ENCODE data around the gene SCLY.

SCLY gene

GRCh38 chr2:238046725-238047270 is 14.0 kb upstream of the SCLY start (continued):
- no peak for TF ChIP-seq ZNF473 (tag by site-specific recombination; IDR thresholded peaks at IDR 0.05)
- no peak for TF ChIP-seq KLF16 (tag by site-specific recombination; IDR thresholded peaks at IDR 0.05)
- TF ChIP-seq ZNF777 (tag by site-specific recombination; IDR thresholded peaks at IDR 0.05; ENCODE audit: borderline replicate concordance) = no peak
- TF ChIP-seq WT1 (tag by site-specific recombination; IDR thresholded peaks at IDR 0.05) = no peak
- TF ChIP-seq ZNF366 (tag by site-specific recombination; conservative IDR thresholded peaks at IDR 0.05) = no peak
- TF ChIP-seq ZNF544 (tag by site-specific recombination; IDR thresholded peaks at IDR 0.05) = no peak

- CTCF ChIA-PET = no interaction called here
- TF ChIP-seq RBAK (tag by site-specific recombination; IDR thresholded peaks at IDR 0.05) (no peak), ZNF488 (tag by site-specific recombination; IDR thresholded peaks at IDR 0.05) (no peak), ZNF555 (tag by site-specific recombination; conservative IDR thresholded peaks at IDR 0.05) (no peak), ZBTB6 (tag by site-specific recombination; IDR thresholded peaks at IDR 0.05) (no peak), ZNF274 (IDR thresholded peaks at IDR 0.05; ENCODE audit: low read length) (no peak), ZNF274 (tag by site-specific recombination; IDR thresholded peaks at IDR 0.05; ENCODE audit: borderline replicate concordance) (no peak), KLF7 (tag by site-specific recombination; IDR thresholded peaks at IDR 0.05; ENCODE audit: borderline replicate concordance) (no peak), ZNF626 (tag by site-specific recombination; IDR thresholded peaks at IDR 0.05) (no peak), ZNF341 (tag by site-specific recombination; IDR thresholded peaks at IDR 0.05; ENCODE audit: low read depth) (no peak), ZNF660 (tag by site-specific recombination; IDR thresholded peaks at IDR 0.05) (no peak)
- TF ChIP-seq, protein P1, sequence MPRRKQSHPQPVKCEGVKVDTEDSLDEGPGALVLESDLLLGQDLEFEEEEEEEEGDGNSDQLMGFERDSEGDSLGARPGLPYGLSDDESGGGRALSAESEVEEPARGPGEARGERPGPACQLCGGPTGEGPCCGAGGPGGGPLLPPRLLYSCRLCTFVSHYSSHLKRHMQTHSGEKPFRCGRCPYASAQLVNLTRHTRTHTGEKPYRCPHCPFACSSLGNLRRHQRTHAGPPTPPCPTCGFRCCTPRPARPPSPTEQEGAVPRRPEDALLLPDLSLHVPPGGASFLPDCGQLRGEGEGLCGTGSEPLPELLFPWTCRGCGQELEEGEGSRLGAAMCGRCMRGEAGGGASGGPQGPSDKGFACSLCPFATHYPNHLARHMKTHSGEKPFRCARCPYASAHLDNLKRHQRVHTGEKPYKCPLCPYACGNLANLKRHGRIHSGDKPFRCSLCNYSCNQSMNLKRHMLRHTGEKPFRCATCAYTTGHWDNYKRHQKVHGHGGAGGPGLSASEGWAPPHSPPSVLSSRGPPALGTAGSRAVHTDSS (tag by site-specific recombination; IDR thresholded peaks at IDR 0.05) = no peak
- TF ChIP-seq, protein P2, sequence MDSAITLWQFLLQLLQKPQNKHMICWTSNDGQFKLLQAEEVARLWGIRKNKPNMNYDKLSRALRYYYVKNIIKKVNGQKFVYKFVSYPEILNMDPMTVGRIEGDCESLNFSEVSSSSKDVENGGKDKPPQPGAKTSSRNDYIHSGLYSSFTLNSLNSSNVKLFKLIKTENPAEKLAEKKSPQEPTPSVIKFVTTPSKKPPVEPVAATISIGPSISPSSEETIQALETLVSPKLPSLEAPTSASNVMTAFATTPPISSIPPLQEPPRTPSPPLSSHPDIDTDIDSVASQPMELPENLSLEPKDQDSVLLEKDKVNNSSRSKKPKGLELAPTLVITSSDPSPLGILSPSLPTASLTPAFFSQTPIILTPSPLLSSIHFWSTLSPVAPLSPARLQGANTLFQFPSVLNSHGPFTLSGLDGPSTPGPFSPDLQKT (IDR thresholded peaks at IDR 0.05; ENCODE audit: borderline replicate concordance, low read depth, low read length) = no peak
- POLR2A ChIA-PET = no interaction called here
- Histone ChIP-seq H3K4me1 (ENCODE audit: control insufficient read depth, insufficient read depth, low read length) (no peaks in the 10 kb centered on the region), H3K4me3 (ENCODE audit: low read depth, low read length) (no peak overlapping the region), H3K9me3 (ENCODE audit: control insufficient read depth, insufficient read depth, low read depth, low read length) (no peaks in the 10 kb centered on the region), H3K36me3 (ENCODE audit: control insufficient read depth in 2 of 2, insufficient read depth in 1 of 2, low read length in 2 of 2) (no peaks in the 10 kb centered on the region), H3K27ac (ENCODE audit: extremely low read depth, low read depth, low read length) (no peak overlapping the region)
Observed at GRCh38 chr2:238053191-238053776, 7.5 kb upstream of the SCLY start.

- Histone ChIP-seq H3K4me1 (ENCODE audit: control insufficient read depth, insufficient read depth, low read length) (no peaks in the 10 kb centered on the region), H3K27ac (ENCODE audit: extremely low read depth, low read depth, low read length) (no peak overlapping the region), H3K4me3 (ENCODE audit: low read depth, low read length) (no peak overlapping the region), H3K36me3 (ENCODE audit: control insufficient read depth in 2 of 2, insufficient read depth in 1 of 2, low read length in 2 of 2) (no peaks in the 10 kb centered on the region), H3K9me3 (ENCODE audit: control insufficient read depth, insufficient read depth, low read depth, low read length) (no peaks in the 10 kb centered on the region)
- CTCF ChIA-PET = interaction anchor here (0.7 kb wide), 1 partner anchor 566 kb away, joined by 4 read pairs; no protein-coding TSS in a partner anchor
- POLR2A ChIA-PET = no interaction called here
- TF ChIP-seq ZNF335 (tag by site-specific recombination; conservative IDR thresholded peaks at IDR 0.05) (no peak), GLI4 (tag by site-specific recombination; IDR thresholded peaks at IDR 0.05) (no peak), ZSCAN18 (tag by site-specific recombination; IDR thresholded peaks at IDR 0.05) (no peak), HOXC10 (CRISPR knock-in tag; IDR thresholded peaks at IDR 0.05) (no peak)
- TF ChIP-seq, protein P3, sequence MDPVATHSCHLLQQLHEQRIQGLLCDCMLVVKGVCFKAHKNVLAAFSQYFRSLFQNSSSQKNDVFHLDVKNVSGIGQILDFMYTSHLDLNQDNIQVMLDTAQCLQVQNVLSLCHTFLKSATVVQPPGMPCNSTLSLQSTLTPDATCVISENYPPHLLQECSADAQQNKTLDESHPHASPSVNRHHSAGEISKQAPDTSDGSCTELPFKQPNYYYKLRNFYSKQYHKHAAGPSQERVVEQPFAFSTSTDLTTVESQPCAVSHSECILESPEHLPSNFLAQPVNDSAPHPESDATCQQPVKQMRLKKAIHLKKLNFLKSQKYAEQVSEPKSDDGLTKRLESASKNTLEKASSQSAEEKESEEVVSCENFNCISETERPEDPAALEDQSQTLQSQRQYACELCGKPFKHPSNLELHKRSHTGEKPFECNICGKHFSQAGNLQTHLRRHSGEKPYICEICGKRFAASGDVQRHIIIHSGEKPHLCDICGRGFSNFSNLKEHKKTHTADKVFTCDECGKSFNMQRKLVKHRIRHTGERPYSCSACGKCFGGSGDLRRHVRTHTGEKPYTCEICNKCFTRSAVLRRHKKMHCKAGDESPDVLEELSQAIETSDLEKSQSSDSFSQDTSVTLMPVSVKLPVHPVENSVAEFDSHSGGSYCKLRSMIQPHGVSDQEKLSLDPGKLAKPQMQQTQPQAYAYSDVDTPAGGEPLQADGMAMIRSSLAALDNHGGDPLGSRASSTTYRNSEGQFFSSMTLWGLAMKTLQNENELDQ (tag by site-specific recombination; IDR thresholded peaks at IDR 0.05; ENCODE audit: low read depth) = no peak
- TF ChIP-seq, protein P4, sequence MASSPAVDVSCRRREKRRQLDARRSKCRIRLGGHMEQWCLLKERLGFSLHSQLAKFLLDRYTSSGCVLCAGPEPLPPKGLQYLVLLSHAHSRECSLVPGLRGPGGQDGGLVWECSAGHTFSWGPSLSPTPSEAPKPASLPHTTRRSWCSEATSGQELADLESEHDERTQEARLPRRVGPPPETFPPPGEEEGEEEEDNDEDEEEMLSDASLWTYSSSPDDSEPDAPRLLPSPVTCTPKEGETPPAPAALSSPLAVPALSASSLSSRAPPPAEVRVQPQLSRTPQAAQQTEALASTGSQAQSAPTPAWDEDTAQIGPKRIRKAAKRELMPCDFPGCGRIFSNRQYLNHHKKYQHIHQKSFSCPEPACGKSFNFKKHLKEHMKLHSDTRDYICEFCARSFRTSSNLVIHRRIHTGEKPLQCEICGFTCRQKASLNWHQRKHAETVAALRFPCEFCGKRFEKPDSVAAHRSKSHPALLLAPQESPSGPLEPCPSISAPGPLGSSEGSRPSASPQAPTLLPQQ (tag by site-specific recombination; IDR thresholded peaks at IDR 0.05) = no peak
Observed at GRCh38 chr2:238055841-238056240, 5.0 kb upstream of the SCLY start.
